ENCODE measurements around the gene CADM1. TPM values are rescaled to one million over a fixed set of nuclear protein-coding genes. Genes with fewer than 3 reads are reported as not detected.

Gene CADM1
- total RNA-seq, 4 donors from 2014 or later, result 7.4 to 61.5 (median 28.5) TPM

DNA sequence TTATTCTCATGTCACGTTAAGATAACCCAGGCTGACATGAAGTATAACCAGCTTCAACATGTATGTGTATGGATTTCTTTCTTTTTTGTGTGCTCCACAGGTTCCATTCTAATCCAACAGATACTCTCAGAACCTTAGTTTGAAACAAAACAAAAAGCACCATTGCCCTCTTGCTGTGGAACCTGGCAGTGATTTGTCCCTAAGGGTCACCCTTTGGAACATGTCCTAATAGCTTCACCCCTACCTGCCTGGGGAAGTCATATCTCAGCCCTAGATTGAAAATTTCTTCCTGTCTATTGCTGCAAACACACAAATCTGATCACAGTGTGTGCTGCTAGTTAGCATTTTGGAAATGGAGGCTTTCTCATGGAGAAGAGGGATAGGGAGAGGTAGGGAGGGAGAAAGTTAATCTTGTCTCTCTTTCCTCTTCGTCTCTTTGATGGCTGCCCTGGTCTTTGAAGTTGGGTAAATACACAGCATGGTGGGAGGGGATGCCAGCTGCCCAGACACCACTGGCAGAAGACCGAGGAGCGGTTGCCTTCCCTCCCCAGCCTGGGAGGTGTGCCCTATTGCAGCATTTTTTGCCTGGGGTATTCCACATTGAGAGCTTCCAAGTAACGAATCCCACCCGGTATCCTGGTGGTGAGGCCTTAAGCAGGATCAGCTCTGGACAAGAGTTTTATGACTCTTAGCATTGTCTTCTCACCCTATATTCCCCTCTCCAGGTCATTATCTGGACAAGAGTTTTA lies 11.6 kb upstream of the CADM1 start:
- TF ChIP-seq, protein P1, sequence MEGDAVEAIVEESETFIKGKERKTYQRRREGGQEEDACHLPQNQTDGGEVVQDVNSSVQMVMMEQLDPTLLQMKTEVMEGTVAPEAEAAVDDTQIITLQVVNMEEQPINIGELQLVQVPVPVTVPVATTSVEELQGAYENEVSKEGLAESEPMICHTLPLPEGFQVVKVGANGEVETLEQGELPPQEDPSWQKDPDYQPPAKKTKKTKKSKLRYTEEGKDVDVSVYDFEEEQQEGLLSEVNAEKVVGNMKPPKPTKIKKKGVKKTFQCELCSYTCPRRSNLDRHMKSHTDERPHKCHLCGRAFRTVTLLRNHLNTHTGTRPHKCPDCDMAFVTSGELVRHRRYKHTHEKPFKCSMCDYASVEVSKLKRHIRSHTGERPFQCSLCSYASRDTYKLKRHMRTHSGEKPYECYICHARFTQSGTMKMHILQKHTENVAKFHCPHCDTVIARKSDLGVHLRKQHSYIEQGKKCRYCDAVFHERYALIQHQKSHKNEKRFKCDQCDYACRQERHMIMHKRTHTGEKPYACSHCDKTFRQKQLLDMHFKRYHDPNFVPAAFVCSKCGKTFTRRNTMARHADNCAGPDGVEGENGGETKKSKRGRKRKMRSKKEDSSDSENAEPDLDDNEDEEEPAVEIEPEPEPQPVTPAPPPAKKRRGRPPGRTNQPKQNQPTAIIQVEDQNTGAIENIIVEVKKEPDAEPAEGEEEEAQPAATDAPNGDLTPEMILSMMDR (IDR thresholded peaks at IDR 0.05), result no peak
- Histone ChIP-seq H3K27me3 (peaks cover 0 to 10% of the 10 kb centered on the region in 2 donors), H3K36me3 (no peaks in the 10 kb centered on the region), H3K27ac (no peak overlapping the region), H3K4me1 (no peaks in the 10 kb centered on the region), H3K9me3 (no peaks in the 10 kb centered on the region), H3K4me3 (no peak overlapping the region)
- intact Hi-C loops (cut with DNase I; ENCODE audit: low total_unique reads), result no loop called here
- no peak for DNase-seq

- Histone ChIP-seq H3K4me3 (no peak overlapping the region), H3K4me1 (peaks cover 0 to 7% of the 10 kb centered on the region in 2 donors), H3K9me3 (no peaks in the 10 kb centered on the region), H3K27me3 (no peaks in the 10 kb centered on the region), H3K27ac (no peak overlapping the region), H3K36me3 (no peaks in the 10 kb centered on the region)
- intact Hi-C loops (cut with DNase I; ENCODE audit: low total_unique reads), result no loop called here
- DNase-seq, result no peak
- TF ChIP-seq POLR2A (IDR thresholded peaks at IDR 0.05), result no peak
- TF ChIP-seq, protein P1 (IDR thresholded peaks at IDR 0.05), result no peak
These were observed 2.9 kb upstream of the CADM1 start for GRCh38 chr11:115506954-115507675.

DNA sequence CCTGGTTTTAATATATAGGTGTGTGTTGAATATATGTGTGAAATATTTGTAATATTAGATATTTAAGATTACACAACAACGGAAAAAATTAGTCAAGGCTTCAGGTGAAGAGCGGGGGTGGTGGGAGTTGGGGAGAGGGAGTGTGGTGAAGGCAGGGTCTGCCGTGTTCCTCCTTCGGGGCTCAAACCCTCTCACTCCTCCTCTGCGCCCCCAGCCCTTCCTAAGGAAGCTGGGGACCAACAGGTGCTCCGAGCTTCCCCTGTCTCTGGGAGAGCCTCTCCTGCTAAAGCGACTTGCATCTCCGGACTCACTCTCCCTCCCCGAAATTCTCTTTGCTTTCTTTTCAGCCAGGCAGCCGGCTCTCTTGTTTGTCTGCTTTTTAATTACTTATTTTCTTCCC lies 960 bp upstream of the CADM1 start:
- H3K36me3 ChIP-seq, result no peaks in the 10 kb centered on the region
- TF ChIP-seq POLR2A (IDR thresholded peaks at IDR 0.05), result no peak
- TF ChIP-seq, protein P1 (IDR thresholded peaks at IDR 0.05), result no peak
- peaks cover 0 to 7% of the 10 kb centered on the region in 2 donors for H3K4me1 ChIP-seq
- intact Hi-C loops (cut with DNase I; ENCODE audit: low total_unique reads), result no loop called here
- DNase-seq, result peak in 1 of 2 donors; percentile 17
- H3K9me3 ChIP-seq, result no peaks in the 10 kb centered on the region
- H3K27ac ChIP-seq, result peak overlapping the region; percentile 83 to 89
- H3K27me3 ChIP-seq, result no peaks in the 10 kb centered on the region
- peak overlapping the region; percentile 46 to 67 for H3K4me3 ChIP-seq

DNA sequence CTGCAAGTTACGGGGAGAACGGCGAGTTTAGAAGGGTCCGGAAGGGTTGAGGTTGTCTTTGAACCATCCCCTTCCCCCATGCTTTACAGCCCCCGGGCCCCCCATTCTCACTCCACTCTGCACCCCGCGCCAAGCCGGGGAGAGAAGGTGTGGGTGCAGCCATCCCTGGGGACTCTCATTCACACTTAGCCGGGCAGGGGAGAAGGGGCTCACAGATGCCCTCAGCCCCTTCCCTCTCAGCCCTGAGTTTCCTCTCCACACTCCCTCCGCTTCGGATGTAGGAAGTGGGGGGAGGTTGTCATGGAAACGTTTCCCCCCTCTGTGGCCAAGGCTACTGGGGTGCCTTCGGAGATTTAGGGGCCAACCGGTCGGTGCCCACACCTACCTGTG lies 334 bp downstream of the CADM1 start:
- intact Hi-C loops (cut with DNase I; ENCODE audit: low total_unique reads), result no loop called here
- DNase-seq, result no peak
- H3K4me3 ChIP-seq, result peak overlapping the region; percentile 46 to 67

More for the DNA sequence above, 334 bp downstream of the CADM1 start:
- Histone ChIP-seq H3K9me3 (no peaks in the 10 kb centered on the region), H3K27me3 (peaks cover 0 to 3% of the 10 kb centered on the region in 2 donors), H3K36me3 (no peaks in the 10 kb centered on the region), H3K27ac (peak overlapping the region; percentile 72 to 83), H3K4me1 (peaks cover 0 to 7% of the 10 kb centered on the region in 2 donors)
- no peak for TF ChIP-seq POLR2A (IDR thresholded peaks at IDR 0.05)
- TF ChIP-seq, protein P1 (IDR thresholded peaks at IDR 0.05), result no peak
